Gastroesophageal sphincter (tissue), 3 donors: Measurements from ENCODE around the gene PRXL2A.

ENCODE experiments used
- CTCF ChIP-seq, 4 experiments: fragments of 200-600 bp in 2 of 4; fragments of 450-650 bp in 2 of 4; sonication (generic) in 1 of 4; IDR thresholded peaks; one replicate each; pipeline ENCODE4 v1.5.1; 2017 to 2019; ENCODE audit warnings: antibody characterized with exemption in 4 of 4, mild to moderate bottlenecking in 2 of 4, moderate library complexity in 2 of 4
- EP300 ChIP-seq: sonication (generic); formaldehyde crosslinking; IDR thresholded peaks from one replicate; pipeline ENCODE4 v1.6.1; 2017; ENCODE audit warnings: antibody characterized with exemption, mild to moderate bottlenecking

GRCh38 chr10:80449520-80449919, 41.2 kb downstream of the PRXL2A start:
- TF ChIP-seq EP300 (no peak), CTCF (IDR thresholded peaks at IDR 0.05) (no peak)
